Measurements from ENCODE around the gene MTUS2. TPM values are rescaled to one million over a fixed set of nuclear protein-coding genes. Genes with fewer than 3 reads are reported as not detected.

Gene MTUS2
- total and polyA plus RNA-seq, 2 of the 8 experiments (the other 6 are each of a cell fraction or from before 2014, with no cell fraction given), result 0.18 to 0.80 TPM

GRCh38 chr13:28889086-28889732, 69.1 kb downstream of the MTUS2 start (continued):
- TF ChIP-seq NANOG (IDR thresholded peaks at IDR 0.05; ENCODE audit: insufficient read depth, low read depth, low read length, poor library complexity, severe bottlenecking) (no peak), CTBP2 (IDR thresholded peaks at IDR 0.05; ENCODE audit: borderline replicate concordance, insufficient read depth, insufficient read length, low read length) (no peak), JUN (IDR thresholded peaks at IDR 0.05; ENCODE audit: low read depth, low read length) (no peak)
